Chondrocyte (in vitro differentiated cells): ENCODE results near the gene RB1. TPM values are rescaled to one million over a fixed set of nuclear protein-coding genes. Genes with fewer than 3 reads are reported as not detected.
A peak's percentile ranks its signal among the peaks of the same experiment; 100 is the strongest.

Experiments used
- DNase-seq: peaks from one replicate; pipeline ENCODE4 v3.0.0; 2021; ENCODE audit warnings: mixed read lengths, low spot score
- H3K27ac Mint-ChIP-seq: one replicate; pipeline ENCODE4 v1.8.0; 2021; ENCODE audit warnings: mild to moderate bottlenecking, moderate library complexity, mixed read lengths; ENCODE audit not compliant: unreplicated experiment
- H3K27me3 Mint-ChIP-seq: 2 replicates; pipeline ENCODE4 v1.8.0; 2021; ENCODE audit warnings: low read depth, mixed read lengths
- H3K36me3 Mint-ChIP-seq: 2 replicates; pipeline ENCODE4 v1.8.0; 2021; ENCODE audit warnings: low read depth, mixed read lengths
- H3K4me1 Mint-ChIP-seq: 2 replicates; pipeline ENCODE4 v1.8.0; 2021; ENCODE audit warnings: low read depth, mild to moderate bottlenecking, mixed read lengths
- H3K4me3 Mint-ChIP-seq: one replicate; pipeline ENCODE4 v1.8.0; 2021; ENCODE audit warnings: mild to moderate bottlenecking, moderate library complexity, mixed read lengths; ENCODE audit not compliant: unreplicated experiment
- H3K9me3 Mint-ChIP-seq: 2 replicates; pipeline ENCODE4 v1.8.0; 2021; ENCODE audit warnings: low read depth, mixed read lengths
- CTCF ChIP-seq: fragments of 200-600 bp; sonication (generic); IDR thresholded peaks from 2 replicates; pipeline ENCODE4 v1.5.0; 2021; ENCODE audit warnings: antibody characterized with exemption, mild to moderate bottlenecking, moderate library complexity
- total RNA-seq: library from RNA; stranded (reverse); gene quantifications from 3 replicates; pipeline ENCODE4 v1.2.1, GENCODE V29; 2021

RB1 gene
- total RNA-seq, 1 donor from 2014 or later = 33.4 TPM

- no peak overlapping the region for H3K4me3 Mint-ChIP-seq
- H3K27me3 Mint-ChIP-seq = no peaks in the 10 kb centered on the region
- no peak for TF ChIP-seq CTCF
- H3K27ac Mint-ChIP-seq = peak overlapping the region; percentile 90
- peaks cover 15% of the 10 kb centered on the region for H3K36me3 Mint-ChIP-seq
- DNase-seq = no peak
- peaks cover 13% of the 10 kb centered on the region for H3K9me3 Mint-ChIP-seq
- peaks cover 66% of the 10 kb centered on the region for H3K4me1 Mint-ChIP-seq
Observed at GRCh38 chr13:48400090-48400694, 96.6 kb downstream of the RB1 start.

GRCh38 chr13:48400850-48401291 lies 97.3 kb downstream of the RB1 start:
- H3K27me3 Mint-ChIP-seq = no peaks in the 10 kb centered on the region
- H3K36me3 Mint-ChIP-seq = peaks cover 9% of the 10 kb centered on the region
- no peak overlapping the region for H3K4me3 Mint-ChIP-seq
- DNase-seq = no peak
- peak; percentile 52 for TF ChIP-seq CTCF
- peaks cover 72% of the 10 kb centered on the region for H3K4me1 Mint-ChIP-seq
- peaks cover 7% of the 10 kb centered on the region for H3K9me3 Mint-ChIP-seq
- peak overlapping the region; percentile 90 for H3K27ac Mint-ChIP-seq

- Mint-ChIP-seq H3K4me3 (no peak overlapping the region), H3K27me3 (no peaks in the 10 kb centered on the region), H3K27ac (peak overlapping the region; percentile 59), H3K4me1 (peaks cover 72% of the 10 kb centered on the region), H3K9me3 (peaks cover 3% of the 10 kb centered on the region), H3K36me3 (peaks cover 5% of the 10 kb centered on the region)
- DNase-seq = no peak
- TF ChIP-seq CTCF = no peak
Observed at GRCh38 chr13:48401480-48401879, 97.9 kb downstream of the RB1 start.

- Mint-ChIP-seq H3K27me3 (no peaks in the 10 kb centered on the region), H3K4me1 (peaks cover 72% of the 10 kb centered on the region), H3K36me3 (peaks cover 6% of the 10 kb centered on the region), H3K9me3 (no peaks in the 10 kb centered on the region), H3K27ac (peak overlapping the region; percentile 50), H3K4me3 (no peak overlapping the region)
- DNase-seq = no peak
- TF ChIP-seq CTCF = no peak
Observed at GRCh38 chr13:48402325-48402932, 98.9 kb downstream of the RB1 start.

GRCh38 chr13:48403151-48403631 lies 99.6 kb downstream of the RB1 start:
- DNase-seq = no peak

More at GRCh38 chr13:48403151-48403631, 99.6 kb downstream of the RB1 start:
- Mint-ChIP-seq H3K4me3 (no peak overlapping the region), H3K4me1 (peaks cover 67% of the 10 kb centered on the region), H3K36me3 (peaks cover 6% of the 10 kb centered on the region), H3K9me3 (no peaks in the 10 kb centered on the region), H3K27me3 (no peaks in the 10 kb centered on the region), H3K27ac (peak overlapping the region; percentile 24)
- TF ChIP-seq CTCF = no peak
